NCI-H146 (cell line): ENCODE results near the gene MBNL2.

Source experiments
- DNase-seq: peaks from one replicate; lab custom pipeline; 2025; lab: John Stamatoyannopoulos, UW

The MBNL2 gene

DNA sequence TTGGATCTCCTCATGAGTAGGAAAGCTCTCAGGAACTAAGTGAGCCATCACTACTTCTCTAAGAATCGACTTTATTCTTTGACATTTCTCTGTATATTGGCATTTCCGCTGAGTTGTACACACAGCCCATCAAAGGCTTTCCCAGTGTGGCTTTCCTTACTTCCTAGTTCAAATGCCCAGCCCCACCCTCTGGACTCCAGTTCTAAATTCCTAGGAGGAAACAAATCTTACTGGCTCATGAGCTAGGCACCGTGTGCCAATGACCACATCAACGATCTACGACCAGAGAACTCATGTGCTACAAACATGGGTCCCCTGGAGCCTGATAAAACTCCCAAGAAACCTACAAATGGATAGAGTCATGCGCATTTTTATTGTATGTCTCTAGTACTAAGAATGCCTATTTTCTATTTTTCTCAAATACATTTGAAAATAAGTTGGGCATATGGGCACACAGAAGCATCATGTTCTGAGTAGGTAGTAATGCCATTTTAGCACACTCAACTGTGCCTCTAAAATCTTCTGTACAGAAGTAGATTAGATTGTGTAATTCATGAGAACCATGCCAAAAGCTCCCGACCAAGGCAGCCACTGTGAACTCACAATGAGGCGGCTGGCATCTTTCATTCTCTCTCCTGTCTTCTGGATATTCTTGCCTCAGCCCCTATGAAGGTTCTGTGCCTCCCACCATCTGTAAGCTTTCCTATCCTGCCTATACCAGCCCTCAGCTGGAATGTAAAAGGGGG lies 201.3 kb downstream of the MBNL2 start:
- DNase-seq, result no peak

DNA sequence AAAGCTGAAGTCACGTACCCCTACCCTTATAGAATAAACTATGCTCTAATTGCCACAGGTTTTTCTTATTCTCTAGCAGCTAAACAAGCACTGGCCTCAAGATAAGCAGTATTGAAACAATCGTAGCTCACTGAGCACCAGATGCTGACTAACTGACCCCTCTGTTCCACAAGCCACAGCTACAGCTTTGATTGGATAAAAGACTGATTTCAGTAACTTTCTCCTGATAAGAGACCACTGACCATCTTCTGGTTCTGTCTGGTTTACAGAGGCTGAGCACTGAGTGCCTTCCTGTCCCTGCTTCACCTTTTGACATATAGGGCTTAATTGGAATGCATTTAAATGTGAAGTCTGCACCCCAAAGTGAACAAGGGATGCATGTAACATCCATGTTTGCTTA lies 203.5 kb downstream of the MBNL2 start:
- DNase-seq, result no peak

DNA sequence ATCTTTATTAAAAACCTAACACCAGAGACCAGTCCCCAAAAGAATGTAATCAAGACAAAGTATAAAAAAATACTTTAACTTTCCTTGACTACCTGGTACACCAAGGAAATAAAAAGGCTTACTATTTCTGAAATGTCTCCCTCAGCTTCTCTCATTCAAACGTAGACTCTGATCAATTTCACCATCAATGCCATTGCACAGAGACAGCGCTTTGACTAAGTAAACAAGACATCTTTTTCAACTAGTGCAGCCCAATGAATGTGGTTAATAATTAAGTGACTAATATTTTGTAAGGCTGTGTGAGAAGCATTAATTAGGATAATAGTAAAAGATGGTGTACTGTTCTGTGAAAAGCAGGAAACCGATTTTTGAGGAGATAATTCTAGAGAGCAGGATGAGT lies 204.6 kb downstream of the MBNL2 start:
- DNase-seq, result no peak

GRCh38 chr13:97429681-97430081 lies 207.5 kb downstream of the MBNL2 start:
- peak; percentile 16 for DNase-seq

DNA sequence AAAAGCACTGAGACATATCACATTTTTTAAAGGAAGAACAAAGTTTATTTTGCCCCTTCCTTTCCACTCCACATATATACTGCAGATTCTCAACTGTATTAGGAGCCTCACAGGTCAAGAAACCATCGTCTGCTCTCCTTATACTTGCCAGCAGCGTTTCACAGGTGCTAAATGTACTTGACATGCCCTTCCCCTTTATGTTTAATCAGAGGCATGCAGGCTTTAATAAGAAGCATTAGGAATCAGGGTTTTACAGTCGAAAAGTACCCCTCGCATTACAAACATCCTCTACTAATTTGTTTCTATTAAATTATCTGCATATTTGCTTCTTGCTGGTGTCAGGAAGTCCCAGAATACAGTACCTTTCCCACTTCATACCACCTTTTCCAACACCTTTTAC lies 208.2 kb downstream of the MBNL2 start:
- DNase-seq, result no peak

DNA sequence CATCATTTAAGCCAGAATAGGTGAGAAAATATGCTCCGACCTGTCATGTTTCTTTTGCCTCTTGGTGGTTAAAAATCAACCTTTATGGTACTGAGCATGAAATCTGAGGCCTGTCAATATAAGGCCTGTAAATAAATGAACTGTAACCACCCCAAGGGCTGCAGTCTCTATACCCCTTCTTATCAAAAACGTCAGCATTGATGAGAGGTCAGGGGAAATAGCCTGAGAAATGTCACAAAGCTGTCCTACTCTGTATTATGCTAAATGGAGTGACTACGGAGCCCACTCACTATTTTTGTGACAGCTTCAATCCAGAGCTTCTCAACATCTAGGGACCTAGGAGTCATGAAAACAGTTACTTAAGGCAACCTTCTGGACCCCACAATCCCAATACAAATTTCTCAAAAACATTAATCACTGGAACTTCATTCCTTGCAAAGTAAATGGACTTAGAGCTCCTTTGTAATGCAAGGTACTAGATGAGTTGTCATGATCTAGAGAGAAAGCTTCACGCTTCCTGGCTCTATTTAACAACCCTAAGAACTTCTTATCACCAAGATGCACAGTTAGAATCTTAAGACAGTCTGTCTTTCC lies 209.1 kb downstream of the MBNL2 start:
- DNase-seq, result no peak

DNA sequence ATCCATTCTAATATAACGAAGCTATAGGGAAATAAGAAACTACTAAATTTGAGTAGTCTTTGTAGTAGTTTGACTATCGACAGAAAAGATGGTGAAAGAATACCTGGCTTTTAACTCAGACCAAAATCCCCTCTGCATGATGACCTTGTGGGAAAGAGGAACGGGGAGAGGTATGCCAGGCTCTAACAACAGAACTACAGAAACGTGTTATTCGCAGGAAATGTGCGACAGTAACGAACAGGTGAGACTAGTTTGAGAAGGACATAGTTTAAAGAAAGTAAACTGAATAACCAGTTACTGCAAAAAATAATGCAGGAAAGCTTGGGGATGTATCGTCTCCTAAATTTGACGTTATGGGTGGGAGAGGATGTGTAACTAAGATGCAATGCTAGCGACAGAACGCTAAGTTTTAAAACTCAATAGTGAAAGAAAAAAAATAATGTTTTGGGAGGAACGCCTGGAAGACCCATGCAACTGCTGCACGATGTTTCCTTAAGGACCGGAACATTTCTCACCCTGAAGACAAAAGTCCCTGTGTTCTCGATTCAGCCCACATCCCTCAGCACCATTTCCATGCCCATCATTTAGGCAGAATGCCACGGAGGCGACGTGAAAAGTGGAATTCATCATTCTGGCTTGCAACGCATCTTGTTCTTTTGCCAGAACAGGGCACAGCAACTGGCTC lies 210.2 kb downstream of the MBNL2 start:
- peak; percentile 23 for DNase-seq

- peak; percentile 100 for DNase-seq
Measured at GRCh38 chr13:97432917-97433726, 211.0 kb downstream of the MBNL2 start.

- peak; percentile 95 for DNase-seq
Measured at GRCh38 chr13:97433727-97434396, 211.7 kb downstream of the MBNL2 start, which contains the start of gene RAP2A. Gene RAP2A, plus strand, starts transcription at chr13:97434169. Its CDS starts 302 bp downstream, at chr13:97434471.

DNA sequence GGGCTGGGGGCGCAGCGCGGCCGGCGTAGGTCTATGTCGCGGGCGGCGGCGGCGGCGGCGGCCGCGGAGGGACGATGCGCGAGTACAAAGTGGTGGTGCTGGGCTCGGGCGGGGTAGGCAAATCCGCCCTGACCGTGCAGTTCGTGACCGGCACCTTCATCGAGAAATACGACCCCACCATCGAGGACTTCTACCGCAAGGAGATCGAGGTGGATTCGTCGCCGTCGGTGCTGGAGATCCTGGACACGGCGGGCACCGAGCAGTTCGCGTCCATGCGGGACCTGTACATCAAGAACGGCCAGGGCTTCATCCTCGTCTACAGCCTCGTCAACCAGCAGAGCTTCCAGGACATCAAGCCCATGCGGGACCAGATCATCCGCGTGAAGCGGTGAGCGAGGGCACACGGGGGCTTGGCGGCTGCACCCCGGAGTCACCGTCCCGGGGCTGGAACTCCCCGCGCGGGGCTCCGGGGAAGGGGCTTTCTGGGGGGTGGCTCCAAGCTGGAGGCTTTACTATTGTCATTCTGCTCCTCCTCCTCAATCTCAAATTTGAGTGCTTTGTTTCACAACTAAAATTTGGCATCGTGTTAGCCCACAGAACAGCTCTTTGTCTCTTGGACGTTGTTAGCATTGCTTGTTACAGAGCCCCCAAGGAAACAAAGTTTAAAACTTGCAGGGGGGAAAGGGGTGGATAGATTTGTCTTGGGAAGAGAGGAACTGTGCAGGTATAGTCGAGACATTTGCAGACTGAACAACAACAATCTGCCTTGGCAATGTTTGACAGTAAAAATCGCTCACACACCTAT lies 212.5 kb downstream of the MBNL2 start:
- peak; percentile 73 for DNase-seq

DNA sequence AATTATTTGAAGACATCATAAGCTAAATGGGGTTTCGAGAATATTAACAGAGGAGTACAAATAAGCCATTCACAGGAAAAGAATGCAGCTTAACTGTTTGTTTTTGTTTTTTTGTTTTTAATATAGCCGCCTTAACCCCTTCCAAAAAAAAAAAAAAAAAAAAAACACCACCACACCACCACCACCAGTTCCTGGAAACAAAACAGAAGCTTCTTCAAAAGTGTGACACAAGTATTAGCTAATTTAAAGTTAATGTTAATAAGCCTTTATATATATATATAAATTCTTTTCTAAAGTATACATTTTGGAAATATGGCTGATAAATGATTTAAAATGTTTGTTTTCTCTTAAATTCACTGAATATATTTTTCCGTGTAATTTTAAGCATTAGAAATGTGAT lies 213.2 kb downstream of the MBNL2 start:
- no peak for DNase-seq

DNA sequence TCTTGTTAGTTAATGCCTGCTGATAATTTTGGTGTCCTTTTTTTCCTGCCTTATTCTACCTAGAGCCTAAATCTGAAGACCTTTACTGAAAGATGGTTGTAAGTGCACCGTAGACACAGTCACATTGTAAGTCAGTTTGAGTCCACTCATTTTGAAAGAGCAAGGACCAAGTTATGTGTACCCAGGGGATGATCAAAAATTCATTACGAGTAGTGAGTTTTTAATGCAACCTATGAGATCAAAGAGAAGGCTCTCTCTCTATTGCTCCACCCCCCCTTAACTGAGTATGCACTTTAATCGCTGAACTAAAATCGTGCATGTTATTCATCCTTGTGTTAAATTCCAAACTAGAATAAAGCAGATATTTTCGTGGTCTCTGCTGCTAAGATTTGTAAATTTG lies 213.7 kb downstream of the MBNL2 start:
- no peak for DNase-seq

- no peak for DNase-seq
Measured at GRCh38 chr13:97436845-97437244, 214.7 kb downstream of the MBNL2 start.

- DNase-seq, result no peak
Measured at GRCh38 chr13:97437729-97438128, 215.6 kb downstream of the MBNL2 start.

DNA sequence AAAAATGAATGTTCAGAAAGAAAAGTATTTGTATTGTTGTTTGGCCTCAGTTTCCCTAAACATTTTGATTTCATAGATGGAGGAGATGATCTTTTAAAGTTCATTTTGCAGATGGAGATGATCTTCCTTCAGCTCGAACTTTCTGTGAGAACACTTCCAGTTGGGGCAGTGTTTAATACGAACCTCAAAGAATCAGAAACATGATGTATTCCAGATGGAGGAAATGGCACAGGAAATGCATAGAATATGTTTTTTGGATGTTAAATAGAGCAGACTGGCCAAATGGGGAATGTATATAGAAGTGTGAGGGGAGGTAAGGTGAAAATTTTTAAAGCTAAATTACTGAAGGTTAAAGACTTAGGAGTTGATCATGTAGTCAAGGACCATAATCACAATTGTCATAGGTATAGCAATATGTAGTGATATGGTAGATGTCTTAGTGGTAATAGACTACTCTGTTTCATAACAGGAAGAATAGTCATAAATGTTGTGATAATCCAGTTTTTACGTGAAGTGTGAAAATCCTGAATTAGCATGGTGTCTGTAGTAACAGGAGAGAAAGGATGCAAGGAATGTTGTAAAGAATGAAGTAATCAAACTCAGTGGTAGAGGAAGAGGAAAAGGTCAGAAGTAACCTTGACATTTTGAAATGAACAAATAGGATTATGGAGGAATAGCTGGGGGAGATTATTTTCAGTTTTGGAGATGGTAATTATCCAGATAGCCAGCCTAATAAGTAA lies 216.9 kb downstream of the MBNL2 start:
- no peak for DNase-seq

DNA sequence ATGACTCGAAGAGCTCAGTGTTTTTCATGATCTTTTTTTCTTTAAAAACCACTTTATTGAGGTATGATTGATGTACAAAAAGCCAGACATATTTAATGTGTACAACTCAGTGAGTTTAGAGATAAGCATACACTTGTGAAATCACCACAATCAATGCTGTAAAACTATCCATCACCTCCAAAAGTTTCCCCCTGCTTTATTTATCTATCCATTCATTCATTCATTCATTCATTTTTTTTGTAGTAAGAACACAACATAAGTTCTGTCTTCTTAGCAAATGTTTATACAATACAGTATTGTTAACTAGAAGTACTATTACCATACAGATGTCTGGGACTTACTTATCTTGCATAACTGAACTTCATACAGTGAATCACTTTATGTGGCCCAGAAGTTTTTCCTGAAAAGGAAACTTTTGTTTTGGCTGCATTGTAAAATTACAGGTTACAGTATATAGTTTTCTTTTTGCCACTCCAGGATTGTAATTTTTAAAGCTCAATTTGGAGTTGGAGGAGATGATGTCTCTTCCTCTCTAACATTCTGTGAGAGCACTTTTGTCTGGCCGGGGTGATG lies 218.6 kb downstream of the MBNL2 start:
- no peak for DNase-seq

- no peak for DNase-seq
Measured at GRCh38 chr13:97441368-97441767, 219.2 kb downstream of the MBNL2 start.
